Activated CD8-positive, alpha-beta memory T cell treated with anti-CD3 and anti-CD28 coated beads for 4 hours (primary cell): ENCODE results near the gene ADARB2.

ENCODE experiments used
- DNase-seq, 2 donors: peaks; one replicate each; pipeline ENCODE4 v3.0.0-alpha.2; 2020; ENCODE audit warnings: low read depth in 2 of 2

The ADARB2 gene

DNA sequence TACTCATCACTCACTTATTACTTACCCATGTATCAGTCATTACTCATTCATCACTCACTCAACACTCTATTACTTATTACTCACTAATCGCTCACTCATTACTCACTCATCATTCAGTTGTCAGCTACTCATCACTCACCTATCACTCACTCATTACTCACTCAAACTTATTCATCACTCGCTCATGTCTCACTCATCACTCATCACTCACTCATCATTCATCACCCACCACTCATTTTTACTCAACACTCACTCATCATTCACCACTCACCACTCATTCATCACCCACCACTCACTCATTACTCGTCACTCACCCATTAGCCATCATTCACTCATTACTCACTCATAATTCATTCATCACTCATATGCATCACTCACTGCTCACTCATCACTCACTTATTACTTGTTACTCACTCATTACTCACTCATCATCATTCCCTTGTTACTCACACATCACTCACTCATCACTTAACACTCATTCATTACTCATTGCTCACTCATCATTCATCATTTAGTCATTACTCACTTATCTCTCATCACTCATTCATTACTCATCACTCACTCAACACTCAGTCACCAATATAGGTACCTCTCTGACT, 237.9 kb downstream of the ADARB2 start:
- DNase-seq, result no peak

GRCh38 chr10:1498746-1499358, 238.5 kb downstream of the ADARB2 start:
- DNase-seq, result no peak

GRCh38 chr10:1495915-1496517, 241.3 kb downstream of the ADARB2 start:
- no peak for DNase-seq

DNA sequence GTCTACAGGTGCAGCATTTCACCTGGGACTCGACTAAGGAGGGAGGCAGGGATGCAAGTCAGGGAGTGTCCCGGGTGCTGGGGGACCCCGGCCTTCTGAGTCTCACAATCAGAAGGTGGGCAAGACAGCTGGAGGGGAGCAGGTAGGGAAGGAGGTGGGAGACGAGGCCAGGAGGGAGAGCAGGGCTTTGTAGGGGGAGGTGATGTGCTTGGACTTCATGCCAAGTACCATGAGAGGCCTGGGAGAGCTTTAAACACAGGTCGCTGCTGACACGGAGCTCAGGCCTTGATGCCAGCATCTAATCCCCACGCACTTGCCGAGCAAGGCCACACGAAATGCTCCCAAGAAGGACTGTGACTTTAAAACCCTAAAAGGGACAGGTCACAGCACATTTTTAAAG, 244.7 kb downstream of the ADARB2 start:
- no peak for DNase-seq

DNA sequence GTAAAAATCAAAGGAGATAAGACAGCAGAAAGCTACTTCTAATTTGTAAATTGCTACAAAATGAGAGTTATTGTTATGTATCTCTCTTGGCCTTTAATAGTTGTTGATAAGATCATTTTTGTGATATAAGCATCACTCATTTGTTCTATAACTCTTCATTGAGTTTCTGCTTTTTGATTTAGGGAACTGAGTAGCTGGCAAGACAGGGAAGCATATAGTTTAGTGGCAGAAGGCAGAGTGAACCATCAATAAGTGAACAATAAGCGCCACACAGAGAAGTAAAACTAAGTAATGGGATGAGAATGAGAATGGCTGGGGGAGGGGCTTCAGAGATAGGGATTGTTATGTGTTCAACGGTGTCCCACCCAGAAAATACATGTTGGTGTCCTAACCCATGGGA, 245.4 kb downstream of the ADARB2 start:
- no peak for DNase-seq

DNA sequence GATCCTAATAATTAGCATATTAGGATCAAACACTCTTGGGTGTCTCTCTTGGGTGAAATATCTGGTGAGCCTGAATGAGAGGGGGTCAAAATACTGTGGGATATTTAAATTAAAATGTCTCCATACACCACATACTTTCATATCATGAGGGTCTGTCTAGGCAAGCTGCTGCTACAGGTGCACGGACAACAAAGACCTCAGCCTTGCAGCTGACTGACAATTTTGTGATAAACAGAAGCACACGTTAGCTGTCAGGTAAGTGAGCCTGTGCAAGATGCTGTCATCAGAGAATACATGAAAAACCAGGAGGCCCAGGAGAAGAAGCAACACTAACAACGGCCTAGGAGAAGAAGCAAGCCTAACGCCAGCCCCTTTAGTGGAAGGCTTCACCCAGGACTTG, 247.5 kb downstream of the ADARB2 start:
- no peak for DNase-seq

DNA sequence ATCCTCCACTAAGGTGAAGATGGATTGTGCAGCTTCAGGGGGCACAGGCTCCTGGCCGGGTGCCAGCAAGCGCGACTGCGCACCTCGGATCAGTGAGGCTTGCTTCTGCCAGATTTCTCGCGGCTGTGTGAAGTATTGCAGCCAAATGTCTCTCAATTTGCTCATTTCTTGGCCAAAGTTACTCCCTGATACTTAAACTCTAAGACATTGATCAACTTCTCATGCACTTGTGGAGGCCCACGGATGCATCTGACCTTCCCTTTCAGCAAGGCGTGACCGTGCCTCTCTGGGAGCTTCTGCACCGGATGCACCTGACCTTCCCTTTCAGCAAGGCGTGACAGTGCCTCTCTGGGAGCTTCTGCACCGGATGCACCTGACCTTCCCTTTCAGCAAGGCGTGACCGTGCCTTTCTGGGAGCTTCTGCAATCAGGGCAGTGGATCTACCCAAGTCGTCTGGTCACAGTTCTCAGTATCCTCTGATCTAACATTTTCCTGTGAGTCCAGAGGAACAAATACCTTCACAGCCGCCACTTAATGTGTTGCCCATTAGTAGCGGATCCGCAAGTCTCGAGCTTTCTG, 248.3 kb downstream of the ADARB2 start:
- DNase-seq, result no peak

- no peak for DNase-seq
Observed at GRCh38 chr10:1486841-1487687, 250.3 kb downstream of the ADARB2 start.

DNA sequence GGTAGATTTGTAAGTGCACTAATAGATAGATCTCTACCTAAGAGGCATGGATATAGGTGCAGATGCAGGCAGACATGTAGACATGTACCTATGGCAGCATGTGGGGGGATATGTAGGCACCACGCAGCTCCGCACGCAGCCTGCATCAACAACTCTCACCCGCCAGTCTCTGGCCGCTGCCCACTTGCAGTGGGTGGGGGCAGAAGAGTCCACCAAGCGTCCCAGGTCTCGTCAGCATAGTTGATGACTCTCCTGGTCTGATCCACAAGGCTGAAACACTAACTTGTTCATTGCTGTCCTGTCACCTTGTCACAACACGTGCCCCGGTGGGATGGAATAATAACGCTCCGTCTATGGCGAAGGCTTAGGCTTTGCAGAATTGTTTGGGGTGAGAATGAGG, 252.0 kb downstream of the ADARB2 start:
- no peak for DNase-seq

GRCh38 chr10:1483826-1484225, 253.5 kb downstream of the ADARB2 start:
- no peak for DNase-seq

DNA sequence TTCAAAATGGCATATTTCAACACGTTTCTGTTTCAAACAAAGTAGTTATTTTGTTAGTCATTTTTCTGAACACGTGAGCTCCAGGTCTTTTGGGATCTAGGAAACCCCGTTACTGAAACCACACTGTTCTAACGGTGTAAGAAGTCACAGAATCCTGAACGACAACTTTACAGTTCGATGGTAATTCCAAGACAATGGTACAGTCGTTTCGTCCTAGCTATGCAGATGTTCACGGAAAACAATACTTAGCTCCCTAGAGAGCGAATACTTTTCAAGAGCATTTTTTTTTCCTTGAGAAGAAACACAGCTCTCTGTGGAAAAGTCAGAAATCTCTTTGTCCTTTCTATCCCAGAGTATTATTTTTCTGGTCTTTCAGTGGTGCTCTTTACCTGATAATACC, 254.1 kb downstream of the ADARB2 start:
- DNase-seq, result no peak

GRCh38 chr10:1477578-1477977, 259.7 kb downstream of the ADARB2 start:
- DNase-seq, result no peak

- DNase-seq, result no peak
Observed at GRCh38 chr10:1476455-1476803, 260.9 kb downstream of the ADARB2 start.

DNA sequence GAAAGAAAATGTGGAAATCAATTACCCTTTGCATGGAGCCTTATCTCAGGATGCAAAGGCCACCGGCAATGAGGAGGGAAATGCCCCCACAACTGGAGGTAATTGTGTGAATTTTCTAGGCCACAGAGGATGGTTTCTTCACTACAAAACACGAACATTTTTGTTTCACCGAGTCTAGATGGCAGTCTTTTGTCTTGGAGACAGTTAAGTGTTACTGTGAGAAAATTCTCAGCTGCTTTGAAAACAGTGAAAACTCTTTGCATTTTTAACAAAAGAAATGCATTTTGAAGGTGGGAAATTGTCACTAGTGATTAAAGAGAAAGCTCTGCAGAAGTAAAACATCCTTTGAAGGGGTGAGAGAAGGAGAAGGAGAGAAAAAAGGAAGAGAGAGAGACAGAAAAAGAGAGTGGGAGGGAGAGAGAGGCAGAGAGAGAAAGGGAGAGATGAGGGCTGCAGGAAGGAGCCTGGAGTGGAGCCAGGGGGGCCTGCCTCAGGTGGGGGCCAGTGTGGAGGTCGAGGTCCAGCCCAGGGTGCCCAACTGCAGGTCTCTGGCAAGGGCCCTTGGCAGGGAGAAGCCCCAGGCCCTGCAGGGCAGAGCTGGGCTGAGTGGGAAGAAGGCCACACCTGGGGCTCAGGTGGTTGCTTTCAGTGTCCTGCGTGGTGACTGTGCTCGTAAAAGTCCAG, 261.4 kb downstream of the ADARB2 start:
- DNase-seq, result no peak

DNA sequence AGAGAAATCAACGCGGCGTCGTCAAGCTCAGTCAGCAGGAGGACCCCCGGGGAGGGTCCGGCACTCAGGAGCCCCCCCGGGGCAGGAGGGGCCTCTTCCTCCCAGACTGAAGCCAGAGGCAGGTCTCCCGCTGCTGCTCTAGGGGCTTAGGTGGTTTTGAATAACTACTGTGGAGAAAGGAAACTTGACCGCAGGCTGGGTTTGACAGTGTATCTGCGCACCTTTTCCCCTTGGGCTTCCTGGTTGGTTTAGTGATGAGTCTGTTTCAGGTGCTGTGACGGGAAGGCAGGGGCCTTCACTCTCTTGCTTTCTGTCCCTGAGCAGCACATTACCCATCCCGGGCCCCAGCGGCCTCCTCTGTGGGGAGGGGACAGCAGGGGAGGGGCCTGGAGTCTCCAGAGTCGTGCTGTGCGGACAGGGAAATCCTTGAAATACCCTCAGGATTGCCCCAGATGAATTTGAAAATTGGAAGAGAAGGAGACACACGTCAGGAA, 262.2 kb downstream of the ADARB2 start:
- no peak for DNase-seq

GRCh38 chr10:1474376-1475097, 262.8 kb downstream of the ADARB2 start:
- no peak for DNase-seq

- DNase-seq, result no peak
Observed at GRCh38 chr10:1473874-1474273, 263.5 kb downstream of the ADARB2 start.

DNA sequence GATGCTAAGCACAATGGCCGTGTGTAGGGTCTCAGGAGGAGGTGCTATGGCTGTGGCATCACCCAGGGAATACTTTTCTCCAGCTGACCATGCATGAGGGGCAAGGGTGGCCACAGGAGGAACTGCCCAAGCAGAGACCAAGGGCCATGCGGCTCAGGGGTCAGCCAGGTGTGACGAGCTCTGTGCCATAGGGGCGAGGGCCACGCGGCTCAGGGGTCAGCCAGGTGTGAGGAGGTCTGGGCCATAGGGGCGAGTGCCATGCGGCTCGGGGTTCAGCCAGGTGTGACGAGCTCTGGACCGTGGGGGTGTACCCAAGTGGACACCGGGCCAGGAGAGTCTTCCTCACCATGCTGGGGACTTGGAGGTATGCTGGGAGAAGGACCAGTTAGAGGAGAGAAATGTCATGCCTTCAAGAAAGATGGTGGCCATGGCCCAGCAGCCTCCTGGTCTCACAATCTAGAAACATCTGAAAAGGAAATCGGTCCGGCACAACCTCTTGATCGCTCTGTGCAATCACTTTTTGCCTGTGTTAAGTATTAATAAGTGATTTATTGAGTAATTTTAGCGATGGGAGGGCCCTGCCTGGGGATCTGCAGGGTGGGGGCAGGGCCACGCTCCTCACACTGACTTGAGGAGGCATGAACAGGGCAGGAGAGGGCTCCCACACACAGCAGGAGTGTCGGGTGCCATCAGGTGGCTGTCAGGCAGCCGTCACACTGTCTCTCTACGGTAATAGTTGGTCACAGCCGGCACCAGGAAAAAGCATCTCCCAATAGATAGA, 265.0 kb downstream of the ADARB2 start:
- DNase-seq, result no peak

DNA sequence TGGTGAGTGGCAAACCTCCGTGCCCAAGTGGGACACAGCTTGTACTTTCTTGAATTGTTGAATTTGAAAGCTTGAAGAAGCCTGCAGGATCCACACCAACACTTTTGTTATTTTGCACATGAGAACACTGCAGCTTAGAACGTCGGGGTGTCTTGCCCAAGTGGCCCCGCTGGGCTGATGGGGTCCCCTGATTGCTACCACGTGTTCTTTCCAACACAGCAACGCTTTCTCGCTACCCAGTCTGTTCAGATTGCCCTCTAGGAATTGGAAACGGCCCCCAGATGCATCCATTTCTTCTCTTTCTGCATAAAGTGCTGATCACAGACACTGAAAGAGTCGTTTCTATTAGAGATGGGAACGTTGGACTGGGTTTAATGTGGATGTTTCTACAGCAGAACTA, 268.5 kb downstream of the ADARB2 start:
- DNase-seq, result no peak
